Measurements from ENCODE around the gene P3H3. TPM values are rescaled to one million over a fixed set of nuclear protein-coding genes. Genes with fewer than 3 reads are reported as not detected.
A peak's percentile ranks its signal among the peaks of the same experiment; 100 is the strongest.

The P3H3 gene
- total and polyA plus RNA-seq, 9 of the 15 experiments (the other 6 are each of a cell fraction or from before 2014, with no cell fraction given): 0.03 to 15.0 (median 4.8) TPM

DNA sequence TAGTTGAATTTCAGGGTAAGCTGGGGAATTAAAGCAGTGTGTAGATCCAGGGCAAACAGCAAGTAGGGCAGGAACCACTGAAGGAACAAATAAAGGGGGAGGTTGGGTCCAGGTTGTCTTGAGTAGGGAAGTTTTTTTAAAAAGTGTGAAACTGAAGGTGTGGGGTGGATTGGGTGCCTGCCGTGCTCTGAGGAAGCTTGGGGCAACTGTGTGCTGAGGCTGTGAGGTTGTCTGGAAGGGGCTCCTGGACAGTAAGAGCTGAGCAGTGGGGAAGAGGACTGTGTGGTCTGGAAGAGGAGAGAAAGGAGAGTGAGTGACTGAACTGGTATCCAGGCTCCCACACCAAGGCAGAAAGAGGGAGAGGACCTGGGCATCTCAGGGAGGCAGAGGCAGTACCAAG lies 17.4 kb upstream of the P3H3 start:
- H3K4me2 ChIP-seq (ENCODE audit: insufficient read depth, low read length): no peak overlapping the region
- ATAC-seq: peak; percentile 22; the same call in 2 of the 3 replicates
- peak overlapping the region; percentile 26; the same call in 1 of the 3 replicates for H3K27ac ChIP-seq (ENCODE audit: extremely low read depth, low read depth, low read length)
- H3K4me1 ChIP-seq (replicated peaks in 1 of 2; ENCODE audit: control insufficient read depth in 2 of 2, insufficient read depth in 2 of 2, low read length in 2 of 2): peaks cover 0 to 7% of the 10 kb centered on the region in 2 experiments; a peak in 3 of 5 replicates
- CTCF ChIA-PET (ENCODE audit: low intra/inter-chr PET ratio): no interaction called here
- H3K79me2 ChIP-seq (ENCODE audit: control insufficient read depth, insufficient read depth, low read length): no peaks in the 10 kb centered on the region
- no TSS peak for BruUV-seq (replicated peaks)
- peak overlapping the region; percentile 87 for H2AFZ ChIP-seq (ENCODE audit: low read depth, low read length)
- no peaks in the 10 kb centered on the region for H4K20me1 ChIP-seq (replicated peaks; ENCODE audit: control insufficient read depth, insufficient read depth, low read length)
- peak overlapping the region; percentile 14 to 72; a peak in 2 of 4 replicates for H3K9ac ChIP-seq (ENCODE audit: insufficient read depth in 1 of 2, low read depth in 2 of 2, low read length in 2 of 2)
- H3K27me3 ChIP-seq (ENCODE audit: control insufficient read depth in 2 of 2, insufficient read depth in 2 of 2, low read length in 2 of 2): no peaks in the 10 kb centered on the region
- POLR2A ChIA-PET: interaction anchor here (0.6 to 2.1 kb wide), 2 partner anchors 18 to 62 kb away, joined by 3 to 5 read pairs; no protein-coding TSS in a partner anchor
- intact Hi-C loops (cut with micrococcal nuclease) (no loop called here), in situ Hi-C loops (cut with MboI) (no loop called here)
- no peaks in the 10 kb centered on the region for H3K9me1 ChIP-seq (ENCODE audit: control insufficient read depth, insufficient read depth, low read length)
- WGBS (ENCODE audit: insufficient coverage, low coverage, missing lambda C conversion rate): 67% methylated on average over 1 of the region's 1 CpG
- H3K36me3 ChIP-seq (ENCODE audit: control insufficient read depth, insufficient read depth, low read length): no peaks in the 10 kb centered on the region
- no peak for FAIRE-seq
- H3K9me3 ChIP-seq (replicated peaks; ENCODE audit: control insufficient read depth, insufficient read depth, low read depth, low read length): no peaks in the 10 kb centered on the region
- H3K4me3 ChIP-seq: no peak overlapping the region
- no peak for DNase-seq (ENCODE audit: extremely low read depth in 1 of 4, low spot score in 3 of 4)
- TF ChIP-seq ZNF695 (CRISPR knock-in tag; IDR thresholded peaks at IDR 0.05) (no peak), ZNF146 (CRISPR knock-in tag; IDR thresholded peaks at IDR 0.05; ENCODE audit: unreplicated experiment) (no peak), CREB3L1 (IDR thresholded peaks at IDR 0.05; ENCODE audit: borderline replicate concordance, low read depth) (no peak), POLR2AphosphoS2 (IDR thresholded peaks at IDR 0.05; ENCODE audit: low read length) (no peak), GATA2 (CRISPR knock-in tag; IDR thresholded peaks at IDR 0.05) (no peak), ZSCAN32 (CRISPR knock-in tag; IDR thresholded peaks at IDR 0.05) (no peak), ARID3A (IDR thresholded peaks at IDR 0.05; ENCODE audit: borderline replicate concordance, low read depth, low read length) (no peak), ETV1 (tag; conservative IDR thresholded peaks at IDR 0.05; ENCODE audit: low read depth) (no peak), NFIC (IDR thresholded peaks at IDR 0.05) (no peak), SP2 (IDR thresholded peaks at IDR 0.05; ENCODE audit: extremely low read depth, low read depth, low read length, poor library complexity, severe bottlenecking) (no peak)
- TF ChIP-seq, protein P1, sequence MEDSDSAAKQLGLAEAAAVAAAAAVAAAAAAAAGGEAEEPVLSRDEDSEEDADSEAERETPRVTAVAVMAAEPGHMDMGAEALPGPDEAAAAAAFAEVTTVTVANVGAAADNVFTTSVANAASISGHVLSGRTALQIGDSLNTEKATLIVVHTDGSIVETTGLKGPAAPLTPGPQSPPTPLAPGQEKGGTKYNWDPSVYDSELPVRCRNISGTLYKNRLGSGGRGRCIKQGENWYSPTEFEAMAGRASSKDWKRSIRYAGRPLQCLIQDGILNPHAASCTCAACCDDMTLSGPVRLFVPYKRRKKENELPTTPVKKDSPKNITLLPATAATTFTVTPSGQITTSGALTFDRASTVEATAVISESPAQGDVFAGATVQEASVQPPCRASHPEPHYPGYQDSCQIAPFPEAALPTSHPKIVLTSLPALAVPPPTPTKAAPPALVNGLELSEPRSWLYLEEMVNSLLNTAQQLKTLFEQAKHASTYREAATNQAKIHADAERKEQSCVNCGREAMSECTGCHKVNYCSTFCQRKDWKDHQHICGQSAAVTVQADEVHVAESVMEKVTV (CRISPR knock-in tag; IDR thresholded peaks at IDR 0.05): no peak
- TF ChIP-seq, protein P2, sequence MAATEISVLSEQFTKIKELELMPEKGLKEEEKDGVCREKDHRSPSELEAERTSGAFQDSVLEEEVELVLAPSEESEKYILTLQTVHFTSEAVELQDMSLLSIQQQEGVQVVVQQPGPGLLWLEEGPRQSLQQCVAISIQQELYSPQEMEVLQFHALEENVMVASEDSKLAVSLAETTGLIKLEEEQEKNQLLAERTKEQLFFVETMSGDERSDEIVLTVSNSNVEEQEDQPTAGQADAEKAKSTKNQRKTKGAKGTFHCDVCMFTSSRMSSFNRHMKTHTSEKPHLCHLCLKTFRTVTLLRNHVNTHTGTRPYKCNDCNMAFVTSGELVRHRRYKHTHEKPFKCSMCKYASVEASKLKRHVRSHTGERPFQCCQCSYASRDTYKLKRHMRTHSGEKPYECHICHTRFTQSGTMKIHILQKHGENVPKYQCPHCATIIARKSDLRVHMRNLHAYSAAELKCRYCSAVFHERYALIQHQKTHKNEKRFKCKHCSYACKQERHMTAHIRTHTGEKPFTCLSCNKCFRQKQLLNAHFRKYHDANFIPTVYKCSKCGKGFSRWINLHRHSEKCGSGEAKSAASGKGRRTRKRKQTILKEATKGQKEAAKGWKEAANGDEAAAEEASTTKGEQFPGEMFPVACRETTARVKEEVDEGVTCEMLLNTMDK (IDR thresholded peaks at IDR 0.05; ENCODE audit: borderline replicate concordance, insufficient read depth, low read depth, low read length, poor library complexity, severe bottlenecking): no peak

Data from K562 (cell line).